HG02759 (cell line): Measurements from ENCODE around the gene TRAF3.
"Not testable (repeated sequence)": the region's sequence is repeated elsewhere in the genome, so short reads cannot be mapped to it uniquely, and the experiment has no call there.

ENCODE experiments used
- ATAC-seq: cut with Tn5 transposase; IDR thresholded peaks from one replicate; pipeline ENCODE4 v1.9.1; 2021; ENCODE audit warnings: mild to moderate bottlenecking, moderate library complexity; ENCODE audit not compliant: unreplicated experiment

TRAF3 gene

GRCh38 chr14:102805941-102806340, 28.7 kb downstream of the TRAF3 start:
- ATAC-seq: no peak

GRCh38 chr14:102806447-102806846, 29.2 kb downstream of the TRAF3 start:
- no peak for ATAC-seq

- no peak for ATAC-seq
Measured at GRCh38 chr14:102807013-102807406, 29.8 kb downstream of the TRAF3 start.

GRCh38 chr14:102809870-102810269, 32.6 kb downstream of the TRAF3 start:
- no peak for ATAC-seq

GRCh38 chr14:102810523-102810922, 33.3 kb downstream of the TRAF3 start:
- no peak for ATAC-seq

GRCh38 chr14:102811254-102811963, 34.2 kb downstream of the TRAF3 start:
- ATAC-seq: no peak

- ATAC-seq: no peak
Measured at GRCh38 chr14:102811971-102812370, 34.7 kb downstream of the TRAF3 start.

- ATAC-seq: no peak
Measured at GRCh38 chr14:102813691-102814090, 36.4 kb downstream of the TRAF3 start.

GRCh38 chr14:102817318-102817717, 40.1 kb downstream of the TRAF3 start:
- no peak for ATAC-seq

GRCh38 chr14:102817942-102818940, 41.0 kb downstream of the TRAF3 start:
- ATAC-seq: peak; percentile 29

- peak; percentile 78 for ATAC-seq
Measured at GRCh38 chr14:102819176-102819628, 42.0 kb downstream of the TRAF3 start.

- peak; percentile 15 for ATAC-seq
Measured at GRCh38 chr14:102819747-102820330, 42.6 kb downstream of the TRAF3 start.

- ATAC-seq: no peak
Measured at GRCh38 chr14:102821252-102821651, 44.0 kb downstream of the TRAF3 start.

GRCh38 chr14:102822311-102822863, 45.1 kb downstream of the TRAF3 start:
- ATAC-seq: no peak

- not testable (repeated sequence) for ATAC-seq
Measured at GRCh38 chr14:102822887-102823286, 45.6 kb downstream of the TRAF3 start.

- ATAC-seq: no peak
Measured at GRCh38 chr14:102823546-102823945, 46.3 kb downstream of the TRAF3 start.

- ATAC-seq: no peak
Measured at GRCh38 chr14:102824832-102825231, 47.6 kb downstream of the TRAF3 start.

- ATAC-seq: no peak
Measured at GRCh38 chr14:102825307-102826095, 48.3 kb downstream of the TRAF3 start.

GRCh38 chr14:102826161-102826560, 48.9 kb downstream of the TRAF3 start:
- ATAC-seq: no peak
